Erythroblast (primary cell): ENCODE results near the gene KIF2A.

Source experiments
- GATA1 ChIP-seq: IDR thresholded peaks from 2 replicates; pipeline ENCODE4 v1.6.1; 2011; ENCODE audit warnings: low read depth, mild to moderate bottlenecking, control low read depth, low read length, moderate library complexity
- POLR2A ChIP-seq: IDR thresholded peaks from 2 replicates; pipeline ENCODE4 v1.6.1; 2011; ENCODE audit warnings: mild to moderate bottlenecking, low read length

- no peak for TF ChIP-seq POLR2A
- TF ChIP-seq GATA1, result no peak
Measured at GRCh38 chr5:62315376-62316175, 9.6 kb downstream of the KIF2A start.
